Lower lobe of right lung (tissue), 1 donor: ENCODE measurements around the gene HOXA13. TPM values are rescaled to one million over a fixed set of nuclear protein-coding genes. Genes with fewer than 3 reads are reported as not detected.

Source experiments
- microRNA-seq: library from miRNA; unstranded; fragments of <30 nt; microRNA quantifications from one replicate; pipeline ENCODE4 v1.2.0, GENCODE V29; 2020; ENCODE audit warnings: borderline number of aligned reads
- total RNA-seq: library from RNA; stranded (reverse); fragmentation: NEBNext Ultra II Directional; extraction: Animal tissue kit (Norgen Biotek cat#: 25700); gene quantifications from one replicate; pipeline ENCODE4 v1.2.1, GENCODE V29; 2021
- donor health status: DM: no; HTN: yes; CAD: no; lungs with severe emphysema.

HOXA13 gene
- total RNA-seq, 1 donor from 2014 or later: not detected

Small RNAs within 50 kb of the gene (microRNA-seq; reads per million reads assigned to microRNA genes)
- 31.7 reads per million, percentile 35 among the genes with 10 or more reads in this experiment for gene MIR196B

Other genes with a start within 250 kb of the HOXA13 start
- 0.77 TPM for gene HOXA1, start 104.1 kb downstream of the HOXA13 start, total RNA-seq
- gene HOXA2, start 97.4 kb downstream of the HOXA13 start, total RNA-seq: 1.5 TPM
- gene HOXA4, start 69.3 kb downstream of the HOXA13 start, total RNA-seq: 8.5 TPM
- 16.0 TPM for gene HOXA5, start 56.4 kb downstream of the HOXA13 start, total RNA-seq
- gene HOXA6, start 52.3 kb downstream of the HOXA13 start, total RNA-seq: 4.6 TPM
- gene HOXA3, start 47.5 kb downstream of the HOXA13 start, total RNA-seq: 4.6 TPM
- 2.2 TPM for gene HOXA7, start 43.4 kb downstream of the HOXA13 start, total RNA-seq
- 1.7 TPM for gene HOXA9, start 34.6 kb downstream of the HOXA13 start, total RNA-seq
- 0.38 TPM for gene HOXA10, start 25.8 kb downstream of the HOXA13 start, total RNA-seq
- gene HOXA11, start 14.9 kb downstream of the HOXA13 start, total RNA-seq: not detected
- gene EVX1, start 42.7 kb upstream of the HOXA13 start, total RNA-seq: not detected